ENCODE results near the gene KCNQ5.

The KCNQ5 gene

GRCh38 chr6:72616406-72617015 lies 5.4 kb upstream of the KCNQ5 start:
- Histone ChIP-seq H3F3A (ENCODE audit: insufficient read depth) (peaks cover 21% of the 10 kb centered on the region), H4K20me1 (ENCODE audit: low read depth, low read length) (no peaks in the 10 kb centered on the region), H3K27ac (ENCODE audit: low read depth, low read length) (no peak overlapping the region), H3K9me2 (replicated peaks; ENCODE audit: insufficient read depth, low read length) (no peaks in the 10 kb centered on the region), H3K36me3 (ENCODE audit: low read length) (no peaks in the 10 kb centered on the region), H3K4me3 (ENCODE audit: insufficient read depth, low read length, poor library complexity, severe bottlenecking) (no peak overlapping the region), H3K9ac (ENCODE audit: low read length) (no peak overlapping the region), H3K9me3 (ENCODE audit: insufficient read depth, low read length) (no peaks in the 10 kb centered on the region), H3K4me2 (ENCODE audit: low read depth, low read length, poor library complexity, severe bottlenecking) (peak overlapping the region; percentile 31), H3K79me2 (ENCODE audit: insufficient read depth, low read length) (no peaks in the 10 kb centered on the region), H3K27me3 (ENCODE audit: low read length) (no peaks in the 10 kb centered on the region), H2AFZ (ENCODE audit: low read depth, low read length, severe bottlenecking) (no peak overlapping the region)
- TF ChIP-seq, protein P1, sequence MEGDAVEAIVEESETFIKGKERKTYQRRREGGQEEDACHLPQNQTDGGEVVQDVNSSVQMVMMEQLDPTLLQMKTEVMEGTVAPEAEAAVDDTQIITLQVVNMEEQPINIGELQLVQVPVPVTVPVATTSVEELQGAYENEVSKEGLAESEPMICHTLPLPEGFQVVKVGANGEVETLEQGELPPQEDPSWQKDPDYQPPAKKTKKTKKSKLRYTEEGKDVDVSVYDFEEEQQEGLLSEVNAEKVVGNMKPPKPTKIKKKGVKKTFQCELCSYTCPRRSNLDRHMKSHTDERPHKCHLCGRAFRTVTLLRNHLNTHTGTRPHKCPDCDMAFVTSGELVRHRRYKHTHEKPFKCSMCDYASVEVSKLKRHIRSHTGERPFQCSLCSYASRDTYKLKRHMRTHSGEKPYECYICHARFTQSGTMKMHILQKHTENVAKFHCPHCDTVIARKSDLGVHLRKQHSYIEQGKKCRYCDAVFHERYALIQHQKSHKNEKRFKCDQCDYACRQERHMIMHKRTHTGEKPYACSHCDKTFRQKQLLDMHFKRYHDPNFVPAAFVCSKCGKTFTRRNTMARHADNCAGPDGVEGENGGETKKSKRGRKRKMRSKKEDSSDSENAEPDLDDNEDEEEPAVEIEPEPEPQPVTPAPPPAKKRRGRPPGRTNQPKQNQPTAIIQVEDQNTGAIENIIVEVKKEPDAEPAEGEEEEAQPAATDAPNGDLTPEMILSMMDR (IDR thresholded peaks at IDR 0.05; ENCODE audit: insufficient read depth, low read length, poor library complexity, severe bottlenecking) = peak; percentile 49
- no peak for TF ChIP-seq EZH2phosphoT487 (conservative IDR thresholded peaks at IDR 0.05; ENCODE audit: low read length)

GRCh38 chr6:72617721-72618120 lies 4.1 kb upstream of the KCNQ5 start:
- H3F3A ChIP-seq (ENCODE audit: insufficient read depth) = peaks cover 25% of the 10 kb centered on the region
- no peak overlapping the region for H3K27ac ChIP-seq (ENCODE audit: low read depth, low read length)
- H3K4me3 ChIP-seq (ENCODE audit: insufficient read depth, low read length, poor library complexity, severe bottlenecking) = no peak overlapping the region
- TF ChIP-seq, protein P1 (IDR thresholded peaks at IDR 0.05; ENCODE audit: insufficient read depth, low read length, poor library complexity, severe bottlenecking) = no peak
- no peak for TF ChIP-seq EZH2phosphoT487 (conservative IDR thresholded peaks at IDR 0.05; ENCODE audit: low read length)
- H3K9ac ChIP-seq (ENCODE audit: low read length) = no peak overlapping the region
- no peaks in the 10 kb centered on the region for H3K27me3 ChIP-seq (ENCODE audit: low read length)
- no peak overlapping the region for H3K4me2 ChIP-seq (ENCODE audit: low read depth, low read length, poor library complexity, severe bottlenecking)
- no peaks in the 10 kb centered on the region for H3K36me3 ChIP-seq (ENCODE audit: low read length)
- H3K79me2 ChIP-seq (ENCODE audit: insufficient read depth, low read length) = no peaks in the 10 kb centered on the region; the same call in 1 of the 2 replicates
- no peaks in the 10 kb centered on the region for H3K9me3 ChIP-seq (ENCODE audit: insufficient read depth, low read length)
- no peak overlapping the region for H2AFZ ChIP-seq (ENCODE audit: low read depth, low read length, severe bottlenecking)
- no peaks in the 10 kb centered on the region for H3K9me2 ChIP-seq (replicated peaks; ENCODE audit: insufficient read depth, low read length)
- H4K20me1 ChIP-seq (ENCODE audit: low read depth, low read length) = no peaks in the 10 kb centered on the region

- Histone ChIP-seq H3K4me3 (ENCODE audit: insufficient read depth, low read length, poor library complexity, severe bottlenecking) (peak overlapping the region; percentile 96), H3K36me3 (ENCODE audit: low read length) (no peaks in the 10 kb centered on the region), H3K4me2 (ENCODE audit: low read depth, low read length, poor library complexity, severe bottlenecking) (peak overlapping the region; percentile 97), H3K9me2 (replicated peaks; ENCODE audit: insufficient read depth, low read length) (no peaks in the 10 kb centered on the region), H3K27ac (ENCODE audit: low read depth, low read length) (peak overlapping the region; percentile 99), H3K9ac (ENCODE audit: low read length) (peak overlapping the region; percentile 98), H2AFZ (ENCODE audit: low read depth, low read length, severe bottlenecking) (peak overlapping the region; percentile 98), H3F3A (ENCODE audit: insufficient read depth) (peaks cover 41% of the 10 kb centered on the region), H3K9me3 (ENCODE audit: insufficient read depth, low read length) (no peaks in the 10 kb centered on the region), H3K27me3 (ENCODE audit: low read length) (no peaks in the 10 kb centered on the region), H3K79me2 (ENCODE audit: insufficient read depth, low read length) (peaks cover 20% of the 10 kb centered on the region), H4K20me1 (ENCODE audit: low read depth, low read length) (no peaks in the 10 kb centered on the region)
- TF ChIP-seq EZH2phosphoT487 (conservative IDR thresholded peaks at IDR 0.05; ENCODE audit: low read length) = no peak
- TF ChIP-seq, protein P1 (IDR thresholded peaks at IDR 0.05; ENCODE audit: insufficient read depth, low read length, poor library complexity, severe bottlenecking) = no peak
Measured at GRCh38 chr6:72619883-72620696, 1.8 kb upstream of the KCNQ5 start.

Data from SU-DHL-6 (cell line).